GM18517 (cell line): ENCODE results near the gene RTN4R.

Experiments
- ATAC-seq: cut with Tn5 transposase; IDR thresholded peaks from one replicate; pipeline ENCODE4 v1.9.1; 2021; ENCODE audit warnings: mild to moderate bottlenecking, moderate library complexity; ENCODE audit not compliant: unreplicated experiment

RTN4R gene

DNA sequence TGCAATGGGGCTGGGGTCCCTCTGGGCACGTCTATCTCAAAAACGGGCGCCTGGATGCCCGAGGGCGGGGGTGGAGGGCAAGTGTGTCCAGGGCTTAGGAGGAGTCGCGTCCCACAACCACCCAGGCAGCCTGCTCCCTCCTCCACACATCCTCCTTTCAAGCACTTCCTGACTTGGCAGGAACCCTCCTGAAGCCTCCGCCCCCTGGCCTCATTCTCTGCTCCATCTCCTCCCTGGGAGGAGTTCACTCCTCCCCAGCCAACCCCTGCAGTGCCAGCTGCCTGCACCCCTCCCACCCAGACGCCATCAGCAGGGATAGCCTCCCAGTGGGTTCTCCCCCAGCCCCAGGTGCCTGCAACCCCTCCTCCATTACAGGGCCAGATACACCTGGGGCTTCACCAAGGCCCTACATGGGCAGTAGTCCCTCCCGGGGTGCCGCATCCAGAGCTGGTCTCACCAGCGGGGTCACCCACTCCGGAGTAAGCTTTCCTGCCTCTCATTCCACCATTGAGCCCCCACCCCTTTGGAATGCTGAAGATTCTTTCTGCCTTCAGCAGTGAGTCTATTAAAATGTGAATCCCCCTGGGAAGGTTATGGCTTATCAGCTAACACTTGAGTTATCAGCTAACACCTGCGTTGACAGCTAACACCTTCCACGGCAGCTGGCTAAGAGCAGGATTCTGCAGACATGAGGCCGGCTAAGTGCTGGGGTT lies 24.4 kb downstream of the RTN4R start:
- ATAC-seq, result no peak

DNA sequence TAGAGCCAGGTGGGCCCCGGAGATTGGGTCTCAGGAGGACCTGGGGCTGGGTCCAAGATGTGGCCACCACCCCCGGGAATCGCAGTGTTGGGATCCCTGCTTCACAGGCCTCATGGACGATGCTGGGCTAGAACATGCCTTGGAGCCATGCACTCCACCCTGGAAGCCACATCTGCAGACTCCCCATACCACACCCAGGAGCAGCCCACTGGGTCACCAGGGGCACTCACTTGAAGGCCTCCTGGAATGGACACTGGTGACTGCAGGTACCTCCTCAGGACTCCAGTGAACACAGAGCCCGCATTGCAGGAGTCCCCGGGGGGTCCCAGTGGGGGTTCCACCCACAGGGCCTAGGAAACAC lies 25.0 kb downstream of the RTN4R start:
- no peak for ATAC-seq

- ATAC-seq, result no peak
Measured at GRCh38 chr22:20242393-20243175, 25.5 kb downstream of the RTN4R start.

DNA sequence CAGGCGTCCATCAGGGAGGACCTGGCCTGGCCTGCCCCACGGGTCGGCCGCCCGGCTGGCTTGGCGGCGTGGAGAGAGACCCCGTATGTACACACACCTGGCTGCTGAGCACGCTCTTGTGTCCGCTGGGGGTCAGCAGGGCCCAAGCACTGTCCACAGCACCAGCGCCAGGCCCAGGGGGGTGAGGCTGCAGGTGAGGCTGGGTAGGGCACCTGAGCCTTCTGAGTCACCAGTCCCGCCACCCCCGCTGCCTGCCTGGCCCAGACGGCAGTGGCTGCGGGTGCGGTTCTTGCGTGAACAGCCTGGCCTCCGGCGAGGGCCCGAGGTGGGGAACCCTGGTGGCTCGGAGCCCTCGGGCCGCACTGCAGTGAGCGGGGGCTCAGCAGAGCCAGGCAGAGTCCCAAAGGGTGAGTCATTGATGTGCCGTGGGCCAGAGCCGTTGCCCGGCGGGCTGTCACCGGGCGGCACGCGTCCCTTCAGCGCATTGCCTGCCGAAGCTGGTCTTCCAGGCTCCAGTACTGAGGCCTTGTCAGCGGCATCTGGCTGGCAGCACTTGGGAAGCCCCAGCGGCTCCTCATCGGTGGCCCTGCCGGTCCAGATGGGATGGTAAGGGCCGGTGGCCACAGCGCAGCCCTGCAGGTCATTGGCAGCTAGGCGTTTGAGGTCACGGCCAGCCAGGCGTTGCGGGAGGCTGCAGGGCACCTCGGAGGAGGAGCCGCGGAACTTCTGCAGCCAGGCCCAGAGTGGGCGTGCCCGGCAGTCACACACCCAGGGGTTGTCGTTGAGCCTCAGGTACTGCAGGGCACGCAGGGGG lies 26.3 kb downstream of the RTN4R start:
- no peak for ATAC-seq

DNA sequence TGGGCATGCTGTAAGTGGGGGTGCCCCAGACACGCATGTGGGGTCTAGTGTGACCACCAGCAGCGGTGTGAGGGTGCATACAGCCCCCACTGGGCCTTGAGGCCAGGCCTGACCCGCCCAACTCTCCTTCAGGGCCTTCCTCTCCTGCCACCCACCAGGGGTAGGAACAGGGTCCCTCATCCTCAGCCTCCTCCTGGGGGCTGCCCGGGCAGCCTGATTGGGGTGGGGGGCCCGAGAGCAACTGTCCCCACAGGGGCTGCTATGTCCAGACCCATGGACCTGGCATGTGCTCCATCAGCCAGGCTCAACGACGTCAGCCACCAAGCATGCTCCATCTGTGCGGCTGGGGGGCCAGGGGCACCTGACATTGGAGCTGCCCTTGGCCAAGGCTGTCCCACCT lies 27.2 kb downstream of the RTN4R start:
- ATAC-seq, result no peak

- no peak for ATAC-seq
Measured at GRCh38 chr22:20240447-20240764, 27.7 kb downstream of the RTN4R start.

GRCh38 chr22:20239676-20240446 lies 28.3 kb downstream of the RTN4R start:
- no peak for ATAC-seq

- ATAC-seq, result no peak
Measured at GRCh38 chr22:20238901-20239675, 29.0 kb downstream of the RTN4R start.

GRCh38 chr22:20238536-20238900 lies 29.6 kb downstream of the RTN4R start:
- no peak for ATAC-seq

GRCh38 chr22:20237480-20238440 lies 30.4 kb downstream of the RTN4R start:
- ATAC-seq, result no peak

- ATAC-seq, result no peak
Measured at GRCh38 chr22:20236052-20236717, 31.9 kb downstream of the RTN4R start.

GRCh38 chr22:20235389-20235991 lies 32.6 kb downstream of the RTN4R start:
- ATAC-seq, result no peak

GRCh38 chr22:20234760-20235388 lies 33.2 kb downstream of the RTN4R start:
- ATAC-seq, result no peak

DNA sequence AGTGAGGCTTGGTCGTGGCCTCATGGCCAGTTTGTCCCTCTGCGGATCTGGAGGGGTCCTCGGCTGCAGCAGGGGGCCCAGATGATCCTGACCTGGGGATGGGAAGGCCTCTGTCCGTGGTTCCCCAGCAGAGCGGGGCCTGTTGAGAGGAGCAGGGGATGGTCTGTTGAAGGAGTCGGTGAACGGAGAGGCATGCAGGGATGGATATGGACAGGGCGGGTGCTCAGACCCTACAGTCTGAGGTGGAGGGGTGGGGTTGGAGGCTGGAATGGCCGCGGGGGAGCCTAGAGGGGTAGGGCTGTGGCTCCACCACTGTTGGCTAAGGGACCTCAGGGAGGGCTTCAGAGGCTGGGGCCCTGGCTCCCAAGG lies 33.8 kb downstream of the RTN4R start:
- no peak for ATAC-seq

GRCh38 chr22:20233351-20234313 lies 34.5 kb downstream of the RTN4R start:
- ATAC-seq, result no peak

DNA sequence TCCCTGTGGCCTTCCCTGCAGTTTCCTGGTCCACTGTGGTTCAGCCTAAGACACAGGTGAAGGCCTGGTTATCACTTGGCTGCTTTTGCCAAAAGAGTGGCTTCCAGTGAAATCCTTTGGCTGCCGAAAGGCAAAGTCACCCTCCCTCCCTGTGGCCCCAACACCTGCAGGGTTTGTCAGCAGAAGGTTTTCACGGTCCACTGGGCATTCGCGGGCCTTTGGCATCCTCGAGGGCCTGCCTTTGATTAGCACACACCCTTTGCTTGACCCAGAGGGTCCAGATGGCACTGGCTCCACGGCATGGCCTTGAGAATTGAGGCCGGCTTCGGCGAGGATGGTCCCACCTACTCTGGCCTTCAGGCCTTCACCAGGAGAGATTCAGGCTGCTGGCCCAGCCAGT lies 35.3 kb downstream of the RTN4R start:
- ATAC-seq, result no peak

- ATAC-seq, result no peak
Measured at GRCh38 chr22:20232237-20232598, 35.9 kb downstream of the RTN4R start.
